ENCODE results near the gene CDK8.
"Not testable (repeated sequence)": the region's sequence is repeated elsewhere in the genome, so short reads cannot be mapped to it uniquely, and the experiment has no call there.

CDK8 gene

DNA sequence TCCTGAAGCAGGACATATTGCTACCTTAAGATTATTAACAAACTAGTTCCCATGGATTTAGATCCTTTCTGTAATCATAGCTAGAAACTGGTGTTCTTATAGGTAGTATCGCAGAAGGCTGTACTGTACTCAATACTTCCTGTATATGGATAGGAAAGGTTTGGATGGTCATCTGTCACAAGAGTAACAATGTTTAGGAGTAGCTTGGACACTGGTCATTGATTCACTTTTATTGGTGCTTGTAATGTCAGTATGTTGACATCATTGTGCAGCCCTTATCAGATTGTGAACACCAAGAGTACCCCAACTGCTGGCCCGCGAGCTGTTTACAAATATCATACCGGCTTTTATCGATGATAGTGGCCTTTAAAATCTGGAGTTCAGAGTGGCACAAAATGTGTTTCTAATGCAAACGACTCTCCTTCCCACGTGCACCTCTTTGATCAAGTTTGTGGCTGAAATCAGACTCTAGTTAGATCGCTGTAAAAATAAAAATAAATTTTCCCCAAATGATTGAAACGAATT, 605 bp upstream of the CDK8 start:
- no peak for DNase-seq (ENCODE audit: low read depth in 2 of 2)

DNA sequence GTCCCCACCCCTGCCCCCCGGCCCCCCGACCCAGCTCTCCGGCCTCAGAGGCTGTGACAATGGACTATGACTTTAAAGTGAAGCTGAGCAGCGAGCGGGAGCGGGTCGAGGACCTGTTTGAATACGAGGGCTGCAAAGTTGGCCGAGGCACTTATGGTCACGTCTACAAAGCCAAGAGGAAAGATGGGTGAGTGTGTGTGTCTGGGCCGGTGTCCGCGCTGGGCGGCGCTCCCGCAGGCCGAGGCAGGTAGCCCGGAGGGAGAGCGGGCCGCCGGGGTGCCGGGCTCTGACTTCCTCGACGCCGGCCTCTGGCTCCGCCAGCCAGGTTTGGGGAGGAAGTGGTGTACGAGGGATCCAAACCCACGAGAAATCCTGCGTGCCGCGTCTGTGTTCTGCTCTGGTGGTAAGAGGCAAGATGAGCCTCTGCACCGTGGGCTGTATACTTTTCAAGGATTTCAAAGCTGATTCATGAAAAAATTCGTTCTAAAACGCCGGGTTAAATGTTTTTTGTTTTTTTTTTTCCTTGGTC, 718 bp downstream of the CDK8 start:
- peak; percentile 26 to 27 for DNase-seq (ENCODE audit: low read depth in 2 of 2)

DNA sequence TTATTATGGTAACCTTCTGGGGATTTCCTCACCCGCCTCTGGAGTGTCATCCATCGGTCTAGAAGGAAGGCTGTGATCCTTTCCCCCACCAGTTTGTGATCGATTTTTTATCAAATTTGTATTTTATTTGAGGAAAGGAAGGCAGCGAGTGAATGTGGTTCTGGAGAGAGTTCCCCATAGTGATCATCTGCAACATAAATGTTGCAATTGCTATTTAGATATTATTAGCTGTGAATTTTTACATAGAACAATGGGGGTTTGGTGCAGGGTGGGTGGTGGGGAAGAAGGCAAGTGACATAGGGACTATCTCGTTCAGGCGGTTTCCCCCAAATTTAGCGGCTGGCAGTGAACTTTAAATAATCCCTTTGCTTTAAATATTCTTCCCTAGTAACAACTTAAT, 1.2 kb downstream of the CDK8 start:
- DNase-seq (ENCODE audit: low read depth in 2 of 2), result no peak

DNA sequence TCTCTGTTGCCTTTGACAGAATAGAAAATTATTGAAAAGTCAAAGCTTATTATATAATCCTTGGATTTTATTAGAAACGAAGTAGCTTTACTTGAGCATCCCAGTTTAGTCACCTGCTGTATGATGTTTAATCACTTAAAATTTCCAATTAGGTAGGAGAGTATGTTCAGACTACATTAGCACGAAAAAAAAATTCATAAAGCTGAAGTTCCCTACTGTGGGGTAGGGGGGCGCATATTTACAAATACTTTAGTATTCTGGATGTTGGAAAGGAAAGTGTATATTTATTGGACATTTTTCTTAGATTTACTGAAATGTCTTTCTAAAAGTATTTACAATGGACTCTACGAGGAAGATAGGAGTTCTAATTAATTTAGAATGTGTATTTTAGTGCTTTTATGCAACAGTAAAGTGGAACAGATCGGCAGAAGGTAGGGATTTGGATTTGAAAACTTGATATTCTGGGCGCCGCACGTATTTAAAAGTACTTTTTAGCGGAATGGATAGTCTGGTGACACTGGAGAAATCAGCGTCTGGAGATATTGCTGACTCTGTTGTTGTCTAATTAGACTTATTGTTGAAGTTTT, 1.9 kb downstream of the CDK8 start:
- DNase-seq (ENCODE audit: low read depth in 2 of 2), result no peak

DNA sequence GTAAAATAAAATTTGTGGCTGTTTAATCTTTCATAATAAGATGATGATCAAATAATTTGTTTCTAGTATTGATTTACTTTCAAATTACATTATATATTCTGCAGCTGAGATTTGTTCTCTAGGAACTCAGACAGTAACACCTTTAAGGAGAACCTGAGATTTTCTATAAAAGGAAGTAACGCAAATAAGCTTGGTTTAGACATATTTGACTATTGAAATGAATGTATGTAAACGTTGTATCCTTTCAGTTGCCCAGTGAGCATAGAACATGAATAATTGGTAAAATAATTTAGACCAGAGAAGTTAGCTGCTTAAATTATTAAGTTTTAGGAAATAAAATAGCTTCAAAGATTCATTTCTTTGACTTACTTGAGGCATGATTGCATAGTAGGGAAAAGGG, 3.1 kb downstream of the CDK8 start:
- no peak for DNase-seq (ENCODE audit: low read depth in 2 of 2)

DNA sequence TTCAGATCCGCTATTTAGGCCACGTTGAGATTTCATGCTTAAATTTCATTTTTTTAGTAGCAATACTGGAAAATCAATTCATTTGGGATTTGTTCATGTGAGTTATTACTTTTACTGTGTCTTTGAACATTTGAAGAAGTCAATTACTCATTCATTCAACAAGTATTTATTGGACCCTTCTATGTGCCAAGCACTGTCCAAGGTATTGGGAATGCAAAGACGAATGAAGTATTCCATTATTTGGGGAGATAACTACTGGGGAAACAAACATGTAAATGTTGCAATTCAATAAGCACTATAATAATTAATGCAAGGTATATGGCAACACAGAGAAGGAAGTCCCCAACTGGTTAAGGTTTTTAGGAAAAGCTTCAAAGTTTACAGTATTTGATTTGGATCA, 5.7 kb downstream of the CDK8 start:
- no peak for DNase-seq (ENCODE audit: low read depth in 2 of 2)

- no peak for DNase-seq (ENCODE audit: low read depth in 2 of 2)
Observed at GRCh38 chr13:26262156-26262555, 8.2 kb downstream of the CDK8 start.

- DNase-seq (ENCODE audit: low read depth in 2 of 2), result no peak
Observed at GRCh38 chr13:26266311-26266710, 12.4 kb downstream of the CDK8 start.

DNA sequence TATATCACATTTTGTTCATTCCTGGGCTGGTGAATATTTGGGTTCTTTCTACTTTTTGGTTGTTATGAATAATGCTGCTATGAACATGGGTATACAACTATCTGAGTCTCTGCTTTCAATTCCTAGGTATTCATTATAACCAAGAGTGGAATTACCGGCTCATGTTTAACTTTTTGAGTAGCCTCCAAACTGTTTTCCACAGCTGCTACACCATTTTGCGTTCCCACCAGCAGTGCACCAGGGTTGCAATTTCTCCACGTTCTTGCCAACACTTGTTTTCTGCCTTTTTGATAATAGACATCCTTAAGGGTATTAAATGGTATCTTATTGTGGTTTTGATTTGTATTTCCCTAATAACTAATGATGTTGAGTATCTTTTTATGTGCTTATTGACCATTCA, 16.8 kb downstream of the CDK8 start:
- DNase-seq (ENCODE audit: low read depth in 2 of 2), result no peak

DNA sequence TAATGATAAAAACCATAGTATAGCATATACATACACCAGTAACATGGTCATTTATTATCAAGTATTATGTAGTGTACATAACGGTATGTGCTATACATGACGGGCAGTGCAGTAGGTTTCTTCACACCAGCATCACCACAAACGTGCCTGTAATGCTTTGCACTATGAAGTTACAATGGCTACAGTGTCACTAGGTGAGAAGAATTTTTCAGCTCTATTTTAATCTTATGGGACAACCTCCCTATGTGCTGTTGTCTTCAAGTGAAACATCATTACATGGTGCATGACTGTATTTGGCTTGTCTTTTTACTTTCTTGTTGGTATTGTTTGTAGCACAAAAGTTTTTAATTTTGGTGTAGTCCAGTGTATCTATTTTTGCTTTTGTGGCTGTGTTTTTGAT, 18.7 kb downstream of the CDK8 start:
- no peak for DNase-seq (ENCODE audit: low read depth in 2 of 2)

- DNase-seq (ENCODE audit: low read depth in 2 of 2), result no peak
Observed at GRCh38 chr13:26280295-26280694, 26.4 kb downstream of the CDK8 start.

DNA sequence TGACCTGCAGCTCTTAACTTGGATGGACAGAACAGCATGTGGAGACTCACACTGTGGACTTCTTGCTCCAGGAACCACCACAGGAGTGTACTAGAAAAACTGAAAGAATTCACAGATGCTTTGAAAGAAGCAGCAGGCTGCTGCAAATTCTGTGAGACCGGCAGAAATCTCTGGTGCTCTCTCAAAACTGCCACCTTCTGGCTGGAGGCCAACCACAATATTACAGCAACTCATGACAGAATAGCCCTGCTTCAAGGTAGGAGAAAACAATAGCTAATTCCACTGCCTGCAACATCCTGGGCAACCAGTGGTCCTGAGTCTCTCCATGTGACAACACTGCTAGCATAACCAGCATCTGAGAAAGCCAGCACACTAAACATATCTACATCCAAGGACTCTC, 26.9 kb downstream of the CDK8 start:
- no peak for DNase-seq (ENCODE audit: low read depth in 2 of 2)

DNA sequence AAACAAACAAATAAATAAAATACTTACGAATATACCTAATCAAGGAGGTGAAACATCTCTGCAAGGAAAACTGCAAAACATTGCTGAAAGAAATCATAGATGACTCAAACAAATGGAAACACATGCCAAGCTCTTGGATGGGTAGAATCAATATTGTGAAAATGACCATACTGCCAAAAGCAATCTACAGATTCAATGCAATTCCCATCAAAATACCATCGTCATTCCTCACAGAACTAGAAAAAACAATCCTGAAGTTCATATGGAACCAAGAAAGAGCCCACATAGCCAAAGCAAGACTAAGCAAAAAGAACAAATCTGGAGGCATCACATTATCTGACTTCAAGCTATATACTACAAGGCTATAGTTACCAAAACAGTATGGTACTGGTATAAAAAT, 32.0 kb downstream of the CDK8 start:
- DNase-seq (ENCODE audit: low read depth in 2 of 2), result not testable (repeated sequence)

- not testable (repeated sequence) for DNase-seq (ENCODE audit: low read depth in 2 of 2)
Observed at GRCh38 chr13:26288838-26289237, 34.9 kb downstream of the CDK8 start.

DNA sequence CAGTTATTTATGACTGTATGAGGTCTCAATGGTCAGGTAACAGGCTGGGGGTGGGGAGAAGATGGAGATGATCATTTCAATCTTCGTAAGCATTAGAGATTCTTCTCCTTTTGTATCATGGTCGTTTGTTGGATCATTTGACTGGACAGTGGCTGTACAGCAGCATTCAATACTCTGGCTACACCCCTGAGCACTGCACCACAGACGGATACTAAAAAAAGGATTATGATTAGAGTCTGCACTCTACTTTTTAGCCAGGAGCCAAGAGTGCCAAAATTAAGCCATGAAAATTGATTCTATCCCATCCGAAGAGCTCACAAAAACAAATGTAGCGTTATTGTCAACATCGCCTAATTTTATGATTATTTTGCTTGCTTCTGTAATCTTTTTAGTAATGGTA, 41.9 kb downstream of the CDK8 start:
- DNase-seq (ENCODE audit: low read depth in 2 of 2), result no peak

- no peak for DNase-seq (ENCODE audit: low read depth in 2 of 2)
Observed at GRCh38 chr13:26299168-26299750, 45.3 kb downstream of the CDK8 start.

- peak; percentile 7 to 8 for DNase-seq (ENCODE audit: low read depth in 2 of 2)
Observed at GRCh38 chr13:26300140-26300539, 46.2 kb downstream of the CDK8 start.

DNA sequence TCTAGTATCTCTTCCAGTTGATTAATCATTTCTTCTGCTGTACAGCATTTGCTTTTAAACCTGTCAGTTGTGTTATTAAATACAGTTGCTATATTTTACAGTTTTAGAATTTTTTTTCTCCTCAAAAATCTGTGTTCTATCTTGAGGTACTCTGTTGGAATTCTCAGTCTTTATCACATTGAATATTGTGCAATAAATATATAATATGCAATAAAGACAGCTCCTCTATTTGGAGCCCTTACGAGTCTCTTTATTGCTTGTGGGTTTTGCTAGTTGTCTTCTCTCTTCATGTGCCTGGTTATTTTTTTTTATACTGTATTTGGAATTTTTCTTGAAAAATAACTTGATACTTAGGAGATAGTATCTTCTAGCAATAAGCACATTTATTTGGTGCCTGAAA, 51.7 kb downstream of the CDK8 start:
- no peak for DNase-seq (ENCODE audit: low read depth in 2 of 2)

DNA sequence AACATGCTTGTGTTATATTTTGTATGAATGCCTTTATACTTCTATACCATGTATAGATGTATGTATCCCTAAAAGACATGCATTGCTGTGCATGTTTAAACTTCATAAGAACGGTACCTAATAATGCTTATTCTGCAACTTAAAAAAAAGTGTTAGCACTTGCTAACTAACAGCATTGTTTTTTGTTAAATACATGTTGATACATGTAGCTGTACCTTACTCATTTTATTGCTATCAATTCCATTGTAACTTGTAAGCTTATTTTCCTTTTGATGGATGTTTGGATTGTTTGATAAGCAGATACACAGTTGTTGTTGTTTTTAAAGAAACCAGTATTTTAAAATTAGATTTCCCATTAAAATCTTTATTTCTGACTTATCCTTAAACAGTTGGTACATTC, 53.8 kb downstream of the CDK8 start:
- no peak for DNase-seq (ENCODE audit: low read depth in 2 of 2)

DNA sequence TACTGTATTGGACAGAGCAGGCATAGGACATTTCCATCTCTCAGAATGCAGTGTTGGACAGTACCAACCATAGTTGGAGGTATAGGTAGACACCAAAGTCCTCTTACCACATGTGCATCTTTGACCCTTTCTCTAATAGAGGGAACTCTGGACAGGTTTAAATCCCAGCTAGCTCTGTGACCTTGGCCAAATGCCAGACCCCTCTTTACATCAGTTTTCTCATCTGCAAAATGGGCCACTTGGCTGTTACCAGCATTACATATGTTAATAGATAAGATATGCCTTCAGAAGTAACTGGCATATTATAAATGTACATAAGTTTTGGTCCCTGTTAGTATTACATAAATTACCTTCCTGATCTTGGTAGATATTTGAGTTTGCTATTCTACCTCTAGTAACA, 54.3 kb downstream of the CDK8 start:
- DNase-seq (ENCODE audit: low read depth in 2 of 2), result no peak

DNA sequence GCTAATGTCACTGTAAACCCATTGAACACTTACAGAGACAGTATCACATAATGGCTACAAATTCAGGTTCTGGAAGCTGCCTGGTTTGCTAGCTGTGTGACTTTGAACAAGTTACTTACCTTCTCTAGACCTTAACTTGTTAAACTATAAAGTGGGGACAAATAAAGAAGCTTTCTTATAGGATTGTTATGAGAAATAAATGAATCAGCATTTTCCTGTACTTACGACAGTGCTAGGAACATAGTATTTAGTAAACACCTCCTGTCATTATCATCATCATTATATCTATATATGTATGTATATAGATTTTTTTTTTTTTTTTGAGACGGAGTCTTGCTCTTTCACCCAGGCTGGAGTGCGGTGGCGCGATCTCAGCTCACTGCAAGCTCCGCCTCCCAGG, 54.9 kb downstream of the CDK8 start:
- no peak for DNase-seq (ENCODE audit: low read depth in 2 of 2)

DNA sequence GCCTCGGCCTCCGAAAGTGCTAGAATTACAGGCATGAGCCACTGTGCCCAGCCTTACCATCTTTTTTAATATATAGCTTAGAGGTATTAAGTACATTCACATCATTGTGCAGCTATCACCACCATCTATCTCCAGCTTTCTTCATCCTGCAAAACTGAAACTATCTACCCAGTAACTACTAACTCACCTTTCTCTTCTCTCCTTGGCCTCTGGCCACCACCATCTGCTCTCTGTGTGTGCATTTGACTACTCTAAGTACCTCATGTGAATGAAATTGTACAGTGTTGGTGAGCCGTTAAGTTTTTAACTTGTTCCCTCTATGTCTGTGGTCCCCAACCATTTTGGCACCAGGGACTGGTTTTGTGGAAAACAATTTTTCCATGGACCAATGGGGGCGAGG, 56.1 kb downstream of the CDK8 start:
- no peak for DNase-seq (ENCODE audit: low read depth in 2 of 2)

GRCh38 chr13:26310470-26310869, 56.5 kb downstream of the CDK8 start:
- no peak for DNase-seq (ENCODE audit: low read depth in 2 of 2)

GRCh38 chr13:26312019-26312418, 58.1 kb downstream of the CDK8 start:
- DNase-seq (ENCODE audit: low read depth in 2 of 2), result not testable (repeated sequence)
